ENCODE data around the gene FILIP1L.

The FILIP1L gene

DNA sequence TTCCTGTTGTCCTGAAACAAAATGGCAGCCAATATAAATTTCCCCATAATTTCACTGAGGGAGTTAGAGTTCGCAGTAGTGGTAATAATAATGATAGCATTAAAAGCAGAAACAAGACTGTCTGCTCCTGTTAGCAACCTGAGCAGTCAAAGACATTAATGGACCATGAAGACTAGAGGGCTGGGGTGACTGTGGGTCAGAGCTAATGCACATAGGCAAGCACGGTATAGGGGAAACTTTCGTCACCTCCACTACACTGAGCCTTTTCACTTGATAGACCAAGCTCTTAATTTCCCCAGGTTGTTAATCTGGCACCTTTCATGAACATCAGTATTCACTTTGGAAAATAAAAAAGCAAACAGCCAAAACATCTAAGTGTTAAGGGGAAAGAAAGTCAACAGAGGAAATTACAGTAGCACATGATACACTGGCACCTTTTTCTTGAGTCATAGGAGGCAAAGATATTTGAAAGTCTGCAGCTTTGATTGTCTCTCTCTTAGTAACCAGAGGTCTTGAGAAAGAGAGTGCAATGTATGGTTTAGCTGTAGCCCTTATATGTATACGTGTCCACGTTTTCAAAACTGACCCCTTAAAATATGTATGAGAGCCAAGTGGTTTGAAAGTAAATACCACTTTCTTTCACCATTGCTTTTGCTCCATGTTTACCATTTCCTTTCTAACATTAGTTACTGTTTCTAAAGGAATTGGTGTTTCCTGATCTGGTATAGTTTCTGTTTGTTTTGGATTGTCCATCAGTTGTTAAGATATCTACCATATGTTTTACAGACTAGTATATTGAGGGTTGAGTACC is 104.8 kb downstream of the FILIP1L start:
- no peak overlapping the region for H2AFZ ChIP-seq (ENCODE audit: low read length, unreplicated experiment)
- H3K27me3 ChIP-seq (ENCODE audit: insufficient read depth, low read length) = no peaks in the 10 kb centered on the region
- H3K4me1 ChIP-seq (ENCODE audit: control insufficient read depth, insufficient read depth, low read length, unreplicated experiment) = peaks cover 25% of the 10 kb centered on the region
- H3K79me2 ChIP-seq (ENCODE audit: control insufficient read depth, insufficient read depth, low read length, unreplicated experiment) = no peaks in the 10 kb centered on the region
- no peaks in the 10 kb centered on the region for H3K36me3 ChIP-seq (ENCODE audit: insufficient read depth, low read length)
- no peak overlapping the region for H3K4me3 ChIP-seq (ENCODE audit: low read depth, low read length)
- H3K27ac ChIP-seq (ENCODE audit: low read depth, low read length) = no peak overlapping the region

DNA sequence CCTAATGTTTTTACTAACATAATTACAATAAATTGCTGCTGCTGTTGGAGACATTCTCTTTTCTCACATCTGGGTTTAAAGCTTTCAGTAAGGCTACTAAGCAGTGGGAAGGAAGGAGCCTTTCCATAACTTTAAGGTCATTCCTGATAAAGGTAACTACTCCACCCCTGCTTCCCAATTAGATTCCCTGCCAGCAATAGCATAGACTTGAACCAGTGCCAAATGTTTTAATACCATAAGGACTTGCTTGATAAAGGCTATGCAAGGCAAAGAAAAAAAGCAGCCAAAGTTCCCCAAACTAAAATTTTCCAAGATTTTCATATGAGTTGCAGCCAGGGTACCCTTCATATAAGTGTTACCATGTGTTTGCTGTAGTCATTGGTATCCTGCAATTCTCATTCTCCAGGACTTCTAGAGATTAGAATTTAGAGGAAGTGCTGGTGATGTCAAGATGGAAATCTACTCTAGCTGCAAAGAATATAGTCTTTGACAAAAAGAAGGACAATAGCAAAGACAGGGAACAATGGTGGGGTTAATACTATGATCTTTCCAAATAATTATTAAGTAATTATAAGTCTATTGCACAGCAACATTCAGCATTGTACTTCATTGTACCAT is 106.1 kb downstream of the FILIP1L start:
- Histone ChIP-seq H3K4me1 (ENCODE audit: control insufficient read depth, insufficient read depth, low read length, unreplicated experiment) (peaks cover 27% of the 10 kb centered on the region), H3K36me3 (ENCODE audit: insufficient read depth, low read length) (no peaks in the 10 kb centered on the region), H3K79me2 (ENCODE audit: control insufficient read depth, insufficient read depth, low read length, unreplicated experiment) (no peaks in the 10 kb centered on the region), H3K27ac (ENCODE audit: low read depth, low read length) (no peak overlapping the region), H2AFZ (ENCODE audit: low read length, unreplicated experiment) (no peak overlapping the region), H3K27me3 (ENCODE audit: insufficient read depth, low read length) (no peaks in the 10 kb centered on the region), H3K4me3 (ENCODE audit: low read depth, low read length) (no peak overlapping the region)

DNA sequence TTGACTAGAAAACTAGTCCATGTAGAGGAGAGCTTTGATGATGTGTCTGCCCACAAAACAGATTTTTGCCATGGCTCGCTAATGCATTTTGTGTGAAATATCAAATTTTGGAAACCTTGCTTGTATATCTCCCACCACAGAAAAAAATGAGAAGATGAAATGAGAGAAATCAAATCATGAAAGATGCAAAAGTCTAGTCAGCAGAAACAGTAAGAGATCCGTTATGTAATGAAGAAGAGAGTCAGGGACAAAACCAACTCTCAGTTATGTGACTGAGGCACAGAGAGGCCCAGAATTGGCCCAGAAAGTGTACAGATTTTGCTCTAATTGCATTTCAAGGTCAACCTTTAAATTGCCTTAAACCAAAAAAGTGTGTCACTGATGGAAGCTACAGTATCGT is 107.0 kb downstream of the FILIP1L start:
- no peak overlapping the region for H3K27ac ChIP-seq (ENCODE audit: low read depth, low read length)
- no peak overlapping the region for H2AFZ ChIP-seq (ENCODE audit: low read length, unreplicated experiment)
- no peak overlapping the region for H3K4me3 ChIP-seq (ENCODE audit: low read depth, low read length)

GRCh38 chr3:100006570-100007271 is 107.6 kb downstream of the FILIP1L start:
- Histone ChIP-seq H3K4me1 (ENCODE audit: control insufficient read depth, insufficient read depth, low read length, unreplicated experiment) (peaks cover 38% of the 10 kb centered on the region), H2AFZ (ENCODE audit: low read length, unreplicated experiment) (no peak overlapping the region), H3K36me3 (ENCODE audit: insufficient read depth, low read length) (no peaks in the 10 kb centered on the region), H3K27ac (ENCODE audit: low read depth, low read length) (no peak overlapping the region), H3K27me3 (ENCODE audit: insufficient read depth, low read length) (no peaks in the 10 kb centered on the region), H3K4me3 (ENCODE audit: low read depth, low read length) (no peak overlapping the region), H3K79me2 (ENCODE audit: control insufficient read depth, insufficient read depth, low read length, unreplicated experiment) (no peaks in the 10 kb centered on the region)

More for the DNA sequence above, 107.0 kb downstream of the FILIP1L start:
- Histone ChIP-seq H3K27me3 (ENCODE audit: insufficient read depth, low read length) (no peaks in the 10 kb centered on the region), H3K79me2 (ENCODE audit: control insufficient read depth, insufficient read depth, low read length, unreplicated experiment) (no peaks in the 10 kb centered on the region), H3K4me1 (ENCODE audit: control insufficient read depth, insufficient read depth, low read length, unreplicated experiment) (peaks cover 36% of the 10 kb centered on the region), H3K36me3 (ENCODE audit: insufficient read depth, low read length) (no peaks in the 10 kb centered on the region)

DNA sequence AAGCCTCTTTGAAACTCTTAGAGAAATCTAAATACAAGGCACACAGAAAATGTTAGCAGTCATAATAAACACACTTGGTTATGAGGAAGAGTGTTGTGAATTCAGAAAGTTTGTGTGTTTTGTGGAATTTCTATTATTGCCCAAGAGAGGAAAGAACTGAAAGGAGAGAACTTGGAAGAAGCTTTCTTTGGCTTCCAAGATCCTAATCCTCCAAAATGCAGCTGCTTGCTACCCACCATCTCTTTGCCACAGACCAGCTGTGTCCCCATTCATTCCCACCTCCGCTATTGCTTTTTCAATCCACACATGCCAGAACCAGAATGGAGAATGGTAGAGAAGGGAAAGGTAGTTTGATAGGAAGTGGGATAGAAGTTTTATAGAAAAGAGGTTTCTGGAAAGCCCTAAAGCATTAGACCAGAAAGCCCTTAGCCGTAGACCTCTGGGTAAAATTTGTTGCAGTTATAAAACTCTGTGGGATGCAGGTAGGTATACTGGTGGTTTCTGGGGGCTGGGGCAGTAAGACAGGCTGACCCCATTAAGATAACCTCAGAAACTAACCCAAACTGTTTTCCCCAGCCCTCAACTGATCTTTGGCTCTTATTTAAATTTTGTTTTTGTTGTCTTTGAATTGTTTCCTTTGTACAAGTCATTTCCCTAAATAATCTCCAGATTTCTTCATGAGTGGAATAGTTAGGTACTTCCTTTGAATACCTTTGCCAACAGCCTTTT is 108.5 kb downstream of the FILIP1L start:
- peaks cover 38% of the 10 kb centered on the region for H3K4me1 ChIP-seq (ENCODE audit: control insufficient read depth, insufficient read depth, low read length, unreplicated experiment)
- H3K27me3 ChIP-seq (ENCODE audit: insufficient read depth, low read length) = no peaks in the 10 kb centered on the region
- no peaks in the 10 kb centered on the region for H3K36me3 ChIP-seq (ENCODE audit: insufficient read depth, low read length)
- no peak overlapping the region for H3K4me3 ChIP-seq (ENCODE audit: low read depth, low read length)
- no peak overlapping the region for H2AFZ ChIP-seq (ENCODE audit: low read length, unreplicated experiment)
- H3K27ac ChIP-seq (ENCODE audit: low read depth, low read length) = no peak overlapping the region
- no peaks in the 10 kb centered on the region for H3K79me2 ChIP-seq (ENCODE audit: control insufficient read depth, insufficient read depth, low read length, unreplicated experiment)

- Histone ChIP-seq H3K27me3 (ENCODE audit: insufficient read depth, low read length) (no peaks in the 10 kb centered on the region), H2AFZ (ENCODE audit: low read length, unreplicated experiment) (no peak overlapping the region), H3K4me1 (ENCODE audit: control insufficient read depth, insufficient read depth, low read length, unreplicated experiment) (peaks cover 37% of the 10 kb centered on the region), H3K79me2 (ENCODE audit: control insufficient read depth, insufficient read depth, low read length, unreplicated experiment) (no peaks in the 10 kb centered on the region), H3K27ac (ENCODE audit: low read depth, low read length) (no peak overlapping the region), H3K4me3 (ENCODE audit: low read depth, low read length) (no peak overlapping the region), H3K36me3 (ENCODE audit: insufficient read depth, low read length) (no peaks in the 10 kb centered on the region)
Observed at GRCh38 chr3:100004931-100005330, 109.4 kb downstream of the FILIP1L start.

DNA sequence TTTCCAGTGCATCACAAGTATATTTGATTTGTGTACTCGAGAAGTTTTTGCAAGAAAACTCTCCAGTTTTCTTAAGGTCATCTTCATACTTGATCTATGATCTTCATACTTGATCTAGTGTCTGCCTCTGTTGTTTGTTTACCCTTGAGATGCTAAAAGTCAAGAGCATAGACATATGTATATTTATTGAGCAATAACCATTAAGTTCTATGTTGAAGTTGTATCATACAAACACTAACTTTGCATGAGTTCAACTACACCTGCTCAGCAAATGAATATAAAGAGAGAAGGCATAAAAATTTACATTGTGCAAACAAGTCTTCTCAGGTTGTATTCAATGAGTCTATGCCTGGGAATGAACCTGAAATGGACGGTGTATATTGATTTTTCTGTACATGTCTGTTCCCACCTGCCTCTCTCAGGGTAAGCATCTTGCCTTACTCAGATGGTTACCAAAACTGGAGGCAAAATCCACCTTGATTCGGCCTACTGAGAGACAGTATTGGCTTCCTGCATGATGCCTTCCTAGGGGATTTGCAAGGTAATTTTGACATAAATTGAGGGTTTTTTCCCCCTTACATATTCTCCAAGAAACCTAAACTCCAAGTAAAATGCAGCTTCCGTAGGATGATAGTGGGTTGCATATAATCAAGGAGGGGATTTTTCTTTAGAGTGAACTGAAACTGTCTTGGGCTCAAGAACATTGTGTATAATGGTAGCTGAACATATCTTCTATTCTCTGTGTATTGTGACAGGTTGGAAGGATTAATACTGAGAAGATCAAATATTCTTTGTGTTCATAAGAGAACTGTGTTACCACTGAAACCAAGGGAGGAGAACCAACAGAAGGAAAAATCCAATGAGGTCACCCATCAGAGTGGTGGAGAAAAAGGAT is 110.4 kb downstream of the FILIP1L start:
- Histone ChIP-seq H3K27ac (ENCODE audit: low read depth, low read length) (no peak overlapping the region), H3K4me1 (ENCODE audit: control insufficient read depth, insufficient read depth, low read length, unreplicated experiment) (peaks cover 39% of the 10 kb centered on the region), H3K36me3 (ENCODE audit: insufficient read depth, low read length) (no peaks in the 10 kb centered on the region), H2AFZ (ENCODE audit: low read length, unreplicated experiment) (no peak overlapping the region), H3K79me2 (ENCODE audit: control insufficient read depth, insufficient read depth, low read length, unreplicated experiment) (no peaks in the 10 kb centered on the region), H3K4me3 (ENCODE audit: low read depth, low read length) (no peak overlapping the region), H3K27me3 (ENCODE audit: insufficient read depth, low read length) (no peaks in the 10 kb centered on the region)

DNA sequence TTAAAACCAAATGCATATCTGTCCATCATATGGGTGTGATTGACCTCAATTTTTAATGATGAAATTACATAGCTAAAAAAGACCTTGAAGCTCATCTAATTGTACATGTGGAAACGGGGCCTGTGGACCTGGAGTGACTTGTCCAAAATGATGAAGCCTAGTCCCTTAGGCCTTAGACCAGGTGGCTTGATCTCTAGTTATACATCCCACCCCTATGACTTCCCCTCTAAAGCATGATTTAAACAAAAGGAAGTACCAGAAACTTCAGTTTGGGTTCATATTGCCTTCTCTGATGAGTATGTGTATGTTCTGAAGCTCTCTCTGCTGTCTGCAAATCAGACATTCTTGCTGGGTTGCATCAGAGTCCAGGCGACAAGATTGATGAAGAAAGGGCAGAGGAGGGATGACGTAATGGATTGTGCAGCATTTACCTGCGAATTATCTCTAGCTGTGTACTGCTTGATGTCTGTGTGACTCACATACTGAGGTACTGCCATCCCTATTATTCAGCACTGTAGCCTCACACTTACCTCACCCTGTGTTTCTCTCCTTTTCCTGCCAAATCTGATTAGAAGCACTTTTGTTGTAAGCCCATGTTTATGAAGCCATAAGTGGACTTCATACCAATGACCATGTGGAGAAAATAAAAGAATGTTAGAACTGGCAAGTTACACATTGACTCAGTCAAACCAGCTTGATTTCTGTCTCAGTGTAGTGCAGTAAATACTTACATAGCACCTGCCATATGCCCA is 111.5 kb downstream of the FILIP1L start:
- peak overlapping the region; percentile 13 for H3K27ac ChIP-seq (ENCODE audit: low read depth, low read length)

DNA sequence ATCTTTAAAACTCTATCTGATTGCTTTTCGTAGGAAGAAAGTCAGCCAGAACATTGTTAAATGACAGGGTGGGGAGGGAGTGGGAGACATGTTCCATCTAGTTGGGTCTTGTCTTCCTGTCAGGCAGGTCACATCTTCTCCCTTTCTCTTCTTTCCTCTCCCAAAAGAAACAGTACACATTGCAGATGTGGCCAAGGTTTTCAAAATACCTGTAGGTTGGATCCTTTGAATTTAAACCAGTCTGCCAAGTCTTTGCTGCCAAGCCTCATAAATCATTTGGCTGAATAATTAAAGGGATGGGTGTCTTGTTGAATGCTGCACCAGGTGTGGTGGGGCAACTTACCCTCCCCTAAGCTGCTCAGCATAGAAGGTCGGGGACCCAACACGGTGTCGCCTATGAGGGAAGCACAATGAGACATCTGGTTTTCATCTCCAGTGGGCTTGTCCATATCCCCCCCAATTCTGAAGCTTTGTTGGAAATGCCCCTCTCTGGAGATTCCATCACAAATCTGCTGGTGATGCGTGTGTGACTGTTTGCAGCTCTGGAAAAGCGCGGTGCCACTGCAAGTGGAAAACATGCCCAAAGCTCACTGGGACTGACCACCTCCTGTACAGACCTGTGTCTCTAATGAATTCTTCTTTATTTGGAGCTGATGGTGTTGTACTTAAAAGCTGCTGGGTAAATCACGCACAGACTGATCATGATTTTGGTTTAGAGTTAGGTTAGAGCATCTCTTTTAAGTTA is 112.6 kb downstream of the FILIP1L start:
- Histone ChIP-seq H3K27ac (ENCODE audit: low read depth, low read length) (no peak overlapping the region), H3K4me1 (ENCODE audit: control insufficient read depth, insufficient read depth, low read length, unreplicated experiment) (peaks cover 35% of the 10 kb centered on the region), H3K79me2 (ENCODE audit: control insufficient read depth, insufficient read depth, low read length, unreplicated experiment) (no peaks in the 10 kb centered on the region), H3K36me3 (ENCODE audit: insufficient read depth, low read length) (no peaks in the 10 kb centered on the region), H3K27me3 (ENCODE audit: insufficient read depth, low read length) (no peaks in the 10 kb centered on the region), H2AFZ (ENCODE audit: low read length, unreplicated experiment) (no peak overlapping the region), H3K4me3 (ENCODE audit: low read depth, low read length) (no peak overlapping the region)

More for the DNA sequence above, 111.5 kb downstream of the FILIP1L start:
- Histone ChIP-seq H3K36me3 (ENCODE audit: insufficient read depth, low read length) (no peaks in the 10 kb centered on the region), H3K4me3 (ENCODE audit: low read depth, low read length) (no peak overlapping the region), H3K79me2 (ENCODE audit: control insufficient read depth, insufficient read depth, low read length, unreplicated experiment) (no peaks in the 10 kb centered on the region), H3K4me1 (ENCODE audit: control insufficient read depth, insufficient read depth, low read length, unreplicated experiment) (peaks cover 39% of the 10 kb centered on the region), H2AFZ (ENCODE audit: low read length, unreplicated experiment) (no peak overlapping the region), H3K27me3 (ENCODE audit: insufficient read depth, low read length) (no peaks in the 10 kb centered on the region)
